Small intestine (tissue), 7 donors: Measurements from ENCODE around the gene ITSN2. TPM values are rescaled to one million over a fixed set of nuclear protein-coding genes. Genes with fewer than 3 reads are reported as not detected.

Experiments used
- DNase-seq, 2 donors: peaks; one replicate each; pipeline versions ENCODE4 v3.0.0 to v3.0.0-alpha.2; 2013
- FAIRE-seq: peaks from 2 replicates; lab custom pipeline; 2012; peaks lifted over from hg19 to GRCh38; lab: Jason Lieb, UNC
- H3K27ac ChIP-seq, 3 donors: one replicate each; pipeline ENCODE4 v1.5.1; 2013; ENCODE audit warnings: low read length in 2 of 3, mild to moderate bottlenecking in 2 of 3, control low read depth in 1 of 3, inconsistent platforms in 1 of 3, low read depth in 1 of 3, moderate library complexity in 1 of 3
- H3K27me3 ChIP-seq, 3 donors: one replicate each; pipeline ENCODE4 v1.6.1; 2013; ENCODE audit warnings: low read length in 3 of 3, inconsistent platforms in 1 of 3; ENCODE audit not compliant: control insufficient read depth in 3 of 3, insufficient read depth in 3 of 3
- H3K36me3 ChIP-seq, 3 donors: one replicate each; pipeline ENCODE4 v1.6.1; 2013; ENCODE audit warnings: low read length in 3 of 3, inconsistent platforms in 1 of 3, low read depth in 1 of 3, mild to moderate bottlenecking in 1 of 3, moderate library complexity in 1 of 3; ENCODE audit not compliant: control insufficient read depth in 3 of 3, insufficient read depth in 2 of 3
- H3K4me1 ChIP-seq, 3 donors: one replicate each; pipeline ENCODE4 v1.6.1; 2013; ENCODE audit warnings: low read length in 2 of 3, inconsistent platforms in 1 of 3, low read depth in 1 of 3, mild to moderate bottlenecking in 1 of 3, moderate library complexity in 1 of 3; ENCODE audit not compliant: control insufficient read depth in 3 of 3, insufficient read depth in 2 of 3
- H3K4me3 ChIP-seq, 3 donors: one replicate each; pipeline ENCODE4 v1.5.1; 2013; ENCODE audit warnings: low read length in 3 of 3, control low read depth in 1 of 3, inconsistent platforms in 1 of 3, low read depth in 1 of 3, mild to moderate bottlenecking in 1 of 3, moderate library complexity in 1 of 3
- H3K9me3 ChIP-seq, 2 donors: one replicate each; pipeline ENCODE4 v1.6.1; 2013; ENCODE audit warnings: low read depth in 1 of 2, low read length in 1 of 2; ENCODE audit not compliant: control insufficient read depth in 2 of 2, insufficient read depth in 1 of 2
- WGBS, 3 donors: extraction: QIAGEN DNeasy Blood & Tissue Kit; methylation state at CpG; one replicate each; pipeline ENCODE4 v1.1.7; 2013; 5-methylcytosine and 5-hydroxymethylcytosine counted together
- polyA plus RNA-seq, 4 donors: library from polyadenylated mRNA; stranded (reverse) in 3 of 4; unstranded in 1 of 4; fragments of 200-250 nt in 3 of 4; fragments of 120-200 nt in 1 of 4; gene quantifications; one replicate each; pipeline versions ENCODE4 v1.2.1 to v1.2.3, GENCODE V29; 2013
- donor health status: healthy with polysubstance abuse.
- donor health status: control.
- donor health status: control.
- donor health status: Bipolar disorder and iron deficiency.
- donor health status: healthy.

Gene ITSN2
- polyA plus RNA-seq, 4 donors: 16.3 to 37.1 (median 29.5) TPM

DNA sequence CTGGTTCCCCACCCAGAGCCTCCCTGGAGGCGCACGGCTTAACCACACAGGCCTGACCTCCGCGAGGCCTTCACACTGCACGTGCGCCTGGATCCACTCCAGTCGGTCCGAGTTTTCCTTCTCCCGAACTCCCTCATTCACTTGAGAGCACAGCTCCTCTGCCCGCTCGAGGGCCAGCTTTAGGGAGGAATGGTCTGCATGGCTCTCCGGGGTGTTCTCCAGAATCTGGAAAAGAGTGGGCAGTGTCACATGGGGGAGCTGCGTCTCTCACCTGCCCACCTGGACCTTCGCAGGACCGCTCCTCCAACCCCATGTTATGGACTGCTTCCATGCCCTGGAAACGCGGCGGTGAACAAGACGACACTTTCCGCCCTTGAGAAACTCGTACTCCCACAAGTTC is 149.6 kb downstream of the ITSN2 start:
- Histone ChIP-seq H3K36me3 (peaks cover 22 to 63% (median 35%) of the 10 kb centered on the region in 3 donors), H3K4me1 (no peaks in the 10 kb centered on the region), H3K4me3 (no peak overlapping the region), H3K27me3 (no peaks in the 10 kb centered on the region), H3K9me3 (no peaks in the 10 kb centered on the region), H3K27ac (no peak overlapping the region)
- DNase-seq (no peak), FAIRE-seq (no peak)
- WGBS, 3 donors: 96 to 97% (median 97%) methylated on average over 21 of the region's 21 CpGs

GRCh38 chr2:24210106-24210455 is 150.3 kb downstream of the ITSN2 start:
- Histone ChIP-seq H3K4me1 (no peaks in the 10 kb centered on the region), H3K4me3 (no peak overlapping the region), H3K36me3 (peaks cover 22 to 65% (median 39%) of the 10 kb centered on the region in 3 donors), H3K27me3 (no peaks in the 10 kb centered on the region), H3K9me3 (no peaks in the 10 kb centered on the region), H3K27ac (no peak overlapping the region)
- FAIRE-seq: no peak
- 94 to 100% (median 96%) methylated on average over 2 of the region's 2 CpGs for WGBS, 3 donors
- no peak for DNase-seq

GRCh38 chr2:24209389-24210105 is 150.8 kb downstream of the ITSN2 start:
- H3K9me3 ChIP-seq: no peaks in the 10 kb centered on the region
- H3K36me3 ChIP-seq: peaks cover 22 to 70% (median 41%) of the 10 kb centered on the region in 3 donors
- FAIRE-seq (no peak), DNase-seq (no peak)
- H3K4me3 ChIP-seq: no peak overlapping the region
- H3K27me3 ChIP-seq: no peaks in the 10 kb centered on the region
- H3K4me1 ChIP-seq: no peaks in the 10 kb centered on the region
- H3K27ac ChIP-seq: no peak overlapping the region
- 92 to 94% (median 93%) methylated on average over 17 of the region's 17 CpGs for WGBS, 3 donors

DNA sequence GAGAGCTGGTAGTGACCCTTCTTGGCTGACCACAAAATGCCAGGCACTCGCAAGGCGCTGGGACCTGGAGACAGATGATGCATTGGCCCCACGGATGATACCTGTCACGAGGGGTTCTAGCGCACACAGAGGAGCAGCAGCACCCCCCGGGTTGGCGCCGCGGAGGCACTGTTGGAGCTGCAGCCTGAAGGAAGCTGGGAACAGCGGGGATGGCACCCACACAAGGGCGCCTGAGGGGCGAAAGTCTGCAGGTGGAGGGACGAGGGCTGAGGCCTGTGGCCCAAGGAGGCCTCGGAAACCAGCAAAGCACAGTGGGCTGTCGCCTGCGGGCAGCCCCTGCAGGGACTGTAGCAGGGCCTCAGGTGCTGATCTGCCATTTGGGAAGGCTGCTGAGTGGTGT is 151.8 kb downstream of the ITSN2 start:
- no peak for FAIRE-seq

DNA sequence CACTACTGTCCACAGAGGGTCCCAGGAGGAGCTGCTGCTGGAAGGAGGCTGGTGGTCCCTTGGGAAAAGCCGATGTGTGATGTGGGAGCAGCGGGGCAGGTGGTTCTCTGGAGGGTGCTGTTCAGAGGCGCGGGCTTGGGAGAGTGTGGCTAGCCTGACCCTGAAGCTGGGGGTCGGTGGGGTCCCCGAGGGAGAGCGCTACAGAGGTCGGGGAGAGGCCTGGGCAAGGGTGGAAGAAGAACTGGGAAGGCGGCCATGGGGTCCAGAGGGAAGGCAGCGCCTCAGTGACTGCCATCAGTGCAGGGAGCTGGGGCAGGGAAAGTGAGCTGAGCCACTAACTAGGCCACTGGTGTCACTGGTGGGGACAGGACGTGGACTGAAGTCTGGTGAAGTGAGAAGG is 153.0 kb downstream of the ITSN2 start:
- Histone ChIP-seq H3K4me3 (no peak overlapping the region), H3K9me3 (no peaks in the 10 kb centered on the region), H3K4me1 (no peaks in the 10 kb centered on the region), H3K27me3 (no peaks in the 10 kb centered on the region), H3K27ac (no peak overlapping the region), H3K36me3 (peaks cover 25 to 78% (median 51%) of the 10 kb centered on the region in 3 donors)
- FAIRE-seq: no peak
- WGBS, 3 donors: 87 to 91% (median 91%) methylated on average over 11 of the region's 11 CpGs
- DNase-seq: no peak

More for the DNA sequence above, 151.8 kb downstream of the ITSN2 start:
- no peak overlapping the region for H3K4me3 ChIP-seq
- no peak for DNase-seq
- no peak overlapping the region for H3K27ac ChIP-seq
- H3K27me3 ChIP-seq: no peaks in the 10 kb centered on the region
- H3K4me1 ChIP-seq: no peaks in the 10 kb centered on the region
- H3K36me3 ChIP-seq: peaks cover 22 to 80% (median 49%) of the 10 kb centered on the region in 3 donors
- WGBS, 3 donors: 95 to 96% (median 96%) methylated on average over 16 of the region's 16 CpGs
- H3K9me3 ChIP-seq: no peaks in the 10 kb centered on the region

DNA sequence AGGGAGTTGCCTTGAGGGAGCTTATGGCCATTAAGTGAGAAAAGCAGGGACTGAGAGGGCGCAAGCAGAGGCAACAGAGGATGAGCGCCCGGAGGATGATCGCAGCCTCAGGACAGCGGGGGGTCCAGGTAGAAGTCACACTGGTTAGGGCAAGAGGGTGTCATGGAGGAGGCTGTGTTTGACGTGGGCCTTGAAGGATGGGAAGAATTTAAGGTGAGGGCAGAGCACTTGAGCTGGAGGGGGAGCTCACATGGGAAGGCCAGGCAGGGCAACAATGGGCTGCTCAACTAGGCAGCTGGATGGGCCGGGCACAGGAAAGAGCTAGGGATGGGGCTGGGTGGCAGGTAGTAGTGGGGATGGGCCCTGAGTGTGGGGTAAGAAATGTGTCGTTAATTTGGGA is 153.6 kb downstream of the ITSN2 start:
- DNase-seq (no peak), FAIRE-seq (no peak)
- no peak overlapping the region for H3K27ac ChIP-seq
- H3K4me3 ChIP-seq: no peak overlapping the region
- H3K36me3 ChIP-seq: peaks cover 24 to 75% (median 49%) of the 10 kb centered on the region in 3 donors
- no peaks in the 10 kb centered on the region for H3K27me3 ChIP-seq
- no peaks in the 10 kb centered on the region for H3K9me3 ChIP-seq
- 83 to 93% (median 89%) methylated on average over 8 of the region's 8 CpGs for WGBS, 3 donors
- H3K4me1 ChIP-seq: no peaks in the 10 kb centered on the region

GRCh38 chr2:24206242-24206641 is 154.1 kb downstream of the ITSN2 start:
- Histone ChIP-seq H3K36me3 (peaks cover 27 to 79% (median 46%) of the 10 kb centered on the region in 3 donors), H3K4me3 (no peak overlapping the region), H3K27me3 (no peaks in the 10 kb centered on the region), H3K4me1 (no peaks in the 10 kb centered on the region), H3K9me3 (no peaks in the 10 kb centered on the region), H3K27ac (no peak overlapping the region)
- 94 to 100% (median 98%) methylated on average over 6 of the region's 6 CpGs for WGBS, 3 donors
- no peak for DNase-seq
- FAIRE-seq: no peak

GRCh38 chr2:24205131-24205530 is 155.2 kb downstream of the ITSN2 start:
- WGBS, 3 donors: 91 to 95% (median 92%) methylated on average over 4 of the region's 4 CpGs
- Histone ChIP-seq H3K36me3 (peaks cover 20 to 73% (median 43%) of the 10 kb centered on the region in 3 donors), H3K9me3 (no peaks in the 10 kb centered on the region)

More at GRCh38 chr2:24205131-24205530, 155.2 kb downstream of the ITSN2 start:
- no peaks in the 10 kb centered on the region for H3K27me3 ChIP-seq
- FAIRE-seq: no peak
- no peaks in the 10 kb centered on the region for H3K4me1 ChIP-seq
- no peak overlapping the region for H3K27ac ChIP-seq
- no peak overlapping the region for H3K4me3 ChIP-seq
- no peak for DNase-seq
